HG03039 (cell line): ENCODE data around the gene ACP2.

ENCODE experiments used
- ATAC-seq: cut with Tn5 transposase; IDR thresholded peaks from one replicate; pipeline ENCODE4 v1.9.1; 2021; ENCODE audit warnings: mild to moderate bottlenecking, moderate library complexity; ENCODE audit not compliant: unreplicated experiment

The ACP2 gene

GRCh38 chr11:47248664-47249377, at the start of gene ACP2:
Gene ACP2, minus strand, starts transcription at chr11:47248814. Its CDS starts 25 bp downstream, at chr11:47248789.
- ATAC-seq, result peak; percentile 68

GRCh38 chr11:47296045-47296444, 47.4 kb upstream of the ACP2 start:
- ATAC-seq, result no peak

GRCh38 chr11:47295385-47295784, 46.8 kb upstream of the ACP2 start:
- ATAC-seq, result no peak

- ATAC-seq, result no peak
Measured at GRCh38 chr11:47289856-47290255, 41.2 kb upstream of the ACP2 start.

- ATAC-seq, result no peak
Measured at GRCh38 chr11:47288066-47288465, 39.5 kb upstream of the ACP2 start.

GRCh38 chr11:47285969-47286770, 37.6 kb upstream of the ACP2 start:
- no peak for ATAC-seq

- no peak for ATAC-seq
Measured at GRCh38 chr11:47284151-47284550, 35.5 kb upstream of the ACP2 start.

- no peak for ATAC-seq
Measured at GRCh38 chr11:47282462-47282861, 33.8 kb upstream of the ACP2 start.

- ATAC-seq, result no peak
Measured at GRCh38 chr11:47280860-47281259, 32.2 kb upstream of the ACP2 start.

GRCh38 chr11:47280099-47280498, 31.5 kb upstream of the ACP2 start:
- no peak for ATAC-seq

- no peak for ATAC-seq
Measured at GRCh38 chr11:47278769-47279168, 30.2 kb upstream of the ACP2 start.

- ATAC-seq, result no peak
Measured at GRCh38 chr11:47278058-47278457, 29.4 kb upstream of the ACP2 start.

GRCh38 chr11:47276923-47277322, 28.3 kb upstream of the ACP2 start:
- ATAC-seq, result no peak

- ATAC-seq, result no peak
Measured at GRCh38 chr11:47274495-47275235, 26.1 kb upstream of the ACP2 start.

- no peak for ATAC-seq
Measured at GRCh38 chr11:47272706-47273105, 24.1 kb upstream of the ACP2 start.

GRCh38 chr11:47271961-47272661, 23.5 kb upstream of the ACP2 start:
- no peak for ATAC-seq

GRCh38 chr11:47271328-47271727, 22.7 kb upstream of the ACP2 start:
- ATAC-seq, result no peak

- ATAC-seq, result no peak
Measured at GRCh38 chr11:47270331-47271271, 22.0 kb upstream of the ACP2 start.

GRCh38 chr11:47269829-47270305, 21.3 kb upstream of the ACP2 start, which contains the start of gene MADD:
Gene MADD, plus strand, starts transcription at chr11:47270133.
- peak; percentile 71 for ATAC-seq
